Measurements from ENCODE around the gene GRAMD1B.

- TF ChIP-seq CTCF (conservative IDR thresholded peaks at IDR 0.05; ENCODE audit: low read depth, low read length) (no peak), EZH2 (IDR thresholded peaks at IDR 0.05; ENCODE audit: low read length, unreplicated experiment) (no peak)
Observed at GRCh38 chr11:123452794-123453193, 22.7 kb downstream of the GRAMD1B start.
